Lung (tissue), 12 donors: ENCODE measurements around the gene ARHGAP19. TPM values are rescaled to one million over a fixed set of nuclear protein-coding genes. Genes with fewer than 3 reads are reported as not detected.
"Not testable (repeated sequence)": the region's sequence is repeated elsewhere in the genome, so short reads cannot be mapped to it uniquely, and the experiment has no call there.

ENCODE experiments used
- ATAC-seq: fragments of 200-7000 bp; cut with Tn5 transposase; one replicate; pipeline ENCODE4 v1.9.1; 2020; ENCODE audit warnings: moderate number of reproducible peaks; ENCODE audit not compliant: insufficient read depth, low FRiP score
- DNase-seq, 3 donors: peaks; one replicate each; pipeline ENCODE4 v3.0.0-alpha.2; 2013 to 2017
- H3K27ac ChIP-seq, 2 donors: one replicate each; pipeline ENCODE4 v1.5.1; 2013; ENCODE audit warnings: mild to moderate bottlenecking in 2 of 2, moderate library complexity in 2 of 2, control low read depth in 1 of 2, inconsistent platforms in 1 of 2, low read depth in 1 of 2, low read length in 1 of 2
- H3K27me3 ChIP-seq, 3 donors: one replicate each; pipeline ENCODE4 v1.5.1; 2013; ENCODE audit warnings: low read length in 2 of 3; ENCODE audit not compliant: control insufficient read depth in 3 of 3, insufficient read depth in 3 of 3
- H3K36me3 ChIP-seq, 4 donors: one replicate each; pipeline ENCODE4 v1.5.1; 2013; ENCODE audit warnings: low read length in 4 of 4, mild to moderate bottlenecking in 1 of 4, moderate library complexity in 1 of 4; ENCODE audit not compliant: control insufficient read depth in 4 of 4, insufficient read depth in 4 of 4
- H3K4me1 ChIP-seq, 5 donors: one replicate each; pipeline ENCODE4 v1.5.1; 2013; ENCODE audit warnings: low read length in 5 of 5, mild to moderate bottlenecking in 2 of 5, moderate library complexity in 1 of 5; ENCODE audit not compliant: control insufficient read depth in 5 of 5, insufficient read depth in 5 of 5
- H3K4me3 ChIP-seq: one replicate; pipeline ENCODE4 v1.5.1; 2013; ENCODE audit warnings: mild to moderate bottlenecking, control low read depth, moderate library complexity
- H3K9ac ChIP-seq, 2 donors: one replicate each; pipeline ENCODE4 v1.5.1; 2013; ENCODE audit warnings: low read length in 2 of 2, control low read depth in 1 of 2; ENCODE audit not compliant: insufficient read depth in 1 of 2
- H3K9me3 ChIP-seq, 4 donors: one replicate each; pipeline ENCODE4 v1.5.1; 2013; ENCODE audit warnings: low read length in 3 of 4, mild to moderate bottlenecking in 1 of 4, moderate library complexity in 1 of 4; ENCODE audit not compliant: control insufficient read depth in 4 of 4, insufficient read depth in 3 of 4
- CTCF ChIP-seq: IDR thresholded peaks from 2 replicates; pipeline ENCODE4 v1.5.1; 2012; ENCODE audit warnings: mild to moderate bottlenecking; ENCODE audit errors: control extremely low read depth, extremely low read depth
- WGBS, 2 donors: extraction: QIAGEN DNeasy Blood & Tissue Kit; methylation state at CpG; one replicate each; pipeline ENCODE4 v1.1.7; 2013; 5-methylcytosine and 5-hydroxymethylcytosine counted together
- polyA plus RNA-seq, 2 donors: library from polyadenylated mRNA; stranded (reverse); fragments of 200-250 nt; gene quantifications; one replicate each; pipeline ENCODE4 v1.2.1, GENCODE V29; 2013
- total RNA-seq, 2 donors: library from RNA; depleted of rRNA in 1 of 2; stranded (reverse); fragments of >200 nt in 1 of 2; gene quantifications; one replicate each; pipeline ENCODE4 v1.2.1, GENCODE V29; 2014 to 2021
- donor health status: control.
- donor health status: control.
- donor health status: Bipolar disorder and iron deficiency.
- donor health status: healthy.
- donor health status: DM: yes; HTN: yes; CAD: no.

The ARHGAP19 gene
- total and polyA plus RNA-seq, 4 donors, result 1.9 to 20.4 (median 8.5) TPM

DNA sequence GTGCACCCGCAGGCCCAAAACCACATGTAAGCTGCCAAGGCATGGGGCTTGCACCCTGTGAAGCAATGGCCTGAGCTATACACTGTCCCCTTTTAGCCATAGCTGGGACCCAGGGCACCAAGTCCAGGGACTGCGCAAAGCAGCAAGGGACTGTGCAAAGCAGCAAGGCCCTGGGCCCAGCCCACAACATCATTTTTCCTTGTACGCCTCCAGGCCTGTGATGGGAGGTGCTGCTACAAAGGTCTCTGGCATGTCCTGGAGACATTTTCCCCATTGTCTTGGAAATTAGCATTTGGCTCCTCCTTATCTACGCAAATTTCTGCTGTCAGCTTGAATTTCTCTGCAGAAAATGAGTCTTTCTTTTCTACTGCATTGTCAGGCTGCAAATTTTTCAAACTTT lies 24.8 kb downstream of the ARHGAP19 start:
- 93 to 94% methylated on average over 4 of the region's 4 CpGs for WGBS, 2 donors
- TF ChIP-seq CTCF, result no peak
- Histone ChIP-seq H3K36me3 (peaks cover 2 to 7% (median 4%) of the 10 kb centered on the region in 4 donors), H3K27me3 (no peaks in the 10 kb centered on the region), H3K9me3 (no peaks in the 10 kb centered on the region), H3K27ac (no peak overlapping the region), H3K4me3 (no peak overlapping the region), H3K4me1 (no peaks in the 10 kb centered on the region), H3K9ac (no peak overlapping the region)
- DNase-seq (no peak), ATAC-seq (no peak)

DNA sequence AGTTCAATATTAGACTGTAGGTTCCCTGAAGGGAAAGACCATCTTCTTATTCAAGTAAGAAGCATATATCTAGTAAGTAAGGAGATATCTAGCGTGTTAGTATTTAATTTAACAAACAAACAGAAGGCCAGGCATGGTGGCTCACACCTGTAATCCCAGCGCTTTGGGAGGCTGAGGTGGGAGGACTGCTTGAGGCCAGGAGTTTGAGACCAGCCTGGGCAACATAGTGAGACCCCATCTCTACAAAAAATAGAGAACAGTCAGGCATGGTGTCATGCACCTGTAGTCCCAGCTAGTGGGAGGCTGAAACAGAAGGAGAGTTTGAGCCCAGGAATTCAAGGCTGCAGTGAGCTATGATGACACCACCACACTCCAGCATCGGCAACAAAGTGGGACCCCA lies 27.3 kb downstream of the ARHGAP19 start:
- not testable (repeated sequence) for DNase-seq, H3K4me3 ChIP-seq, H3K9me3 ChIP-seq, H3K4me1 ChIP-seq, H3K27ac ChIP-seq, H3K27me3 ChIP-seq, H3K36me3 ChIP-seq, ATAC-seq, H3K9ac ChIP-seq
- WGBS, 2 donors, result 82 to 95% methylated on average over 3 of the region's 3 CpGs

DNA sequence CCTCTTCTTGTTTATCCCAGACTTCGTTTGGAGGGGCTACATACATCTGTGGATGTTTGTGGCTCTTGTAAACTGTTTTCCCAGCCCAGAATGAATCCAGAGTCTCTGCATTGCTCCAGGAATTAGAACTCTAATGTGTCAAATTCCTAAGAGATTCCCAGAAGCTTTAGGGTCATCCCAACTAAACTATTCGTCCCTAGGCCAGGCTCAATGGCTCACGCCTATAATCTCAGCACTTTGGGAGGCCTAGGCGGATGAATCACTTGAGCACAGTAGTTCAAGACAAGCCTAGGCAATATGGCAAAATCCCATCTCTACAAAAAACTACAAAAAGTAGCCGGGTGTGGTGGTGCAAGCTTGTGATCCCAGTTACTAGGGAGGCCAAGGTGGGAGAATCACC lies 28.5 kb downstream of the ARHGAP19 start:
- H3K9ac ChIP-seq, result no peak overlapping the region

GRCh38 chr10:97261656-97262055 lies 30.8 kb downstream of the ARHGAP19 start:
- H3K9me3 ChIP-seq, result no peaks in the 10 kb centered on the region
- H3K27ac ChIP-seq, result no peak overlapping the region
- no peak overlapping the region for H3K4me3 ChIP-seq
- no peak for TF ChIP-seq CTCF
- H3K27me3 ChIP-seq, result no peaks in the 10 kb centered on the region
- WGBS, 2 donors, result 94 to 95% methylated on average over 1 of the region's 1 CpG
- ATAC-seq (no peak), DNase-seq (no peak)
- peaks cover 5 to 22% (median 12%) of the 10 kb centered on the region in 4 donors for H3K36me3 ChIP-seq
- no peaks in the 10 kb centered on the region for H3K4me1 ChIP-seq
- no peak overlapping the region for H3K9ac ChIP-seq

More for the DNA sequence above, 28.5 kb downstream of the ARHGAP19 start:
- Histone ChIP-seq H3K9me3 (no peaks in the 10 kb centered on the region), H3K4me3 (no peak overlapping the region), H3K4me1 (no peaks in the 10 kb centered on the region), H3K27ac (no peak overlapping the region), H3K36me3 (peaks cover 3 to 11% (median 10%) of the 10 kb centered on the region in 4 donors), H3K27me3 (no peaks in the 10 kb centered on the region)
- TF ChIP-seq CTCF, result no peak
- DNase-seq (no peak), ATAC-seq (no peak)
- WGBS, 2 donors, result 84 to 90% methylated on average over 5 of the region's 5 CpGs
